Measurements from ENCODE around the gene DOCK11.
"Not testable (repeated sequence)": the region's sequence is repeated elsewhere in the genome, so short reads cannot be mapped to it uniquely, and the experiment has no call there.

DNA sequence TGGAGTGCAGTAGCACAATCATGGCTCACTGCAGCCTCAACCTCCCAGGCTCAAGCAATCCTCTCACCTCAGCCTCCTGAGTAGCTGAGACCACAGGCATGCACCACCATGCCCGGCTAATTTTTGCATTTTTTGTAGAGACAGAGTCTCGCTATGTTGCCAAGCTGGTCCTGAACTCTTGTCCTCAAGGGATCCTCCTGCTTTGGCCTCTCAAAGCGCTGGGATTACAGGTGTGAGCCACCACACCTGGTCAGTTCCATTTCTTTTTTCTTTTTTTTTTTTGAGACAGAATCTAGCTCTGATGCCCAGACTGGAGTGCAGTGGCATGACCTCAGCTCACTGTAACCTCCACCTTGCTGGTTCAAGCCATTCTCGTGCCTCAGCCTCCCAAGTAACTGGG, 13.2 kb upstream of the DOCK11 start:
- TF ChIP-seq HDAC2 (IDR thresholded peaks at IDR 0.05); RAD21 (IDR thresholded peaks at IDR 0.05; ENCODE audit: insufficient read depth, low read depth, low read length); RB1 (IDR thresholded peaks at IDR 0.05; ENCODE audit: borderline replicate concordance); SPI1 (IDR thresholded peaks at IDR 0.05; ENCODE audit: borderline replicate concordance, insufficient read depth, low read depth, low read length); EZH2 (IDR thresholded peaks at IDR 0.05; ENCODE audit: borderline replicate concordance, control insufficient read depth, low read depth, low read length): not testable (repeated sequence)
- TF ChIP-seq, protein P1, sequence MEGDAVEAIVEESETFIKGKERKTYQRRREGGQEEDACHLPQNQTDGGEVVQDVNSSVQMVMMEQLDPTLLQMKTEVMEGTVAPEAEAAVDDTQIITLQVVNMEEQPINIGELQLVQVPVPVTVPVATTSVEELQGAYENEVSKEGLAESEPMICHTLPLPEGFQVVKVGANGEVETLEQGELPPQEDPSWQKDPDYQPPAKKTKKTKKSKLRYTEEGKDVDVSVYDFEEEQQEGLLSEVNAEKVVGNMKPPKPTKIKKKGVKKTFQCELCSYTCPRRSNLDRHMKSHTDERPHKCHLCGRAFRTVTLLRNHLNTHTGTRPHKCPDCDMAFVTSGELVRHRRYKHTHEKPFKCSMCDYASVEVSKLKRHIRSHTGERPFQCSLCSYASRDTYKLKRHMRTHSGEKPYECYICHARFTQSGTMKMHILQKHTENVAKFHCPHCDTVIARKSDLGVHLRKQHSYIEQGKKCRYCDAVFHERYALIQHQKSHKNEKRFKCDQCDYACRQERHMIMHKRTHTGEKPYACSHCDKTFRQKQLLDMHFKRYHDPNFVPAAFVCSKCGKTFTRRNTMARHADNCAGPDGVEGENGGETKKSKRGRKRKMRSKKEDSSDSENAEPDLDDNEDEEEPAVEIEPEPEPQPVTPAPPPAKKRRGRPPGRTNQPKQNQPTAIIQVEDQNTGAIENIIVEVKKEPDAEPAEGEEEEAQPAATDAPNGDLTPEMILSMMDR (IDR thresholded peaks at IDR 0.05 in 2 of 3, conservative IDR thresholded peaks at IDR 0.05 in 1 of 3; ENCODE audit: control insufficient read depth in 2 of 3, extremely low read depth in 1 of 3, insufficient read depth in 1 of 3, low read depth in 3 of 3, low read length in 3 of 3) = not testable (repeated sequence)
